Measurements from ENCODE around the gene TSPAN12.
"Not testable (repeated sequence)": the region's sequence is repeated elsewhere in the genome, so short reads cannot be mapped to it uniquely, and the experiment has no call there.

Gene TSPAN12

DNA sequence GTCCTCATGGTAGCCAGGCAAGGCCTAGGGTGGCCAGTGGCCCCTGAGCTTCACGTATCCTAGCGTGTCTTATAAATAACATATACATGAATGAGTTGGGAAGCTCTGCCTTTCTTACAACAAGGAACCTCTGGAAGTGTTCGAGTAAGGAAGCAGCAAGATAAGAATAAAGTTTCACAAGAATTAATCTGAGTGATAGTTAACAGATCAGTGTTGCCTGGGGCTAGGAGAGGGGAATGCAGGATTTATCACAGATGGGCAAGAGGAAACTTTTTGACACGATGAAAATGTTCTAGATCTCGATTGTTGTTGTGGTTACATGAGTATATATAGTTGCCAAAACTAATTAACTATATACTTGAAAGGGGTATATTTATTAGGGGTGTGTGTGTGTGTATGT is 74.2 kb downstream of the TSPAN12 start:
- TF ChIP-seq, protein P1, sequence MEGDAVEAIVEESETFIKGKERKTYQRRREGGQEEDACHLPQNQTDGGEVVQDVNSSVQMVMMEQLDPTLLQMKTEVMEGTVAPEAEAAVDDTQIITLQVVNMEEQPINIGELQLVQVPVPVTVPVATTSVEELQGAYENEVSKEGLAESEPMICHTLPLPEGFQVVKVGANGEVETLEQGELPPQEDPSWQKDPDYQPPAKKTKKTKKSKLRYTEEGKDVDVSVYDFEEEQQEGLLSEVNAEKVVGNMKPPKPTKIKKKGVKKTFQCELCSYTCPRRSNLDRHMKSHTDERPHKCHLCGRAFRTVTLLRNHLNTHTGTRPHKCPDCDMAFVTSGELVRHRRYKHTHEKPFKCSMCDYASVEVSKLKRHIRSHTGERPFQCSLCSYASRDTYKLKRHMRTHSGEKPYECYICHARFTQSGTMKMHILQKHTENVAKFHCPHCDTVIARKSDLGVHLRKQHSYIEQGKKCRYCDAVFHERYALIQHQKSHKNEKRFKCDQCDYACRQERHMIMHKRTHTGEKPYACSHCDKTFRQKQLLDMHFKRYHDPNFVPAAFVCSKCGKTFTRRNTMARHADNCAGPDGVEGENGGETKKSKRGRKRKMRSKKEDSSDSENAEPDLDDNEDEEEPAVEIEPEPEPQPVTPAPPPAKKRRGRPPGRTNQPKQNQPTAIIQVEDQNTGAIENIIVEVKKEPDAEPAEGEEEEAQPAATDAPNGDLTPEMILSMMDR (IDR thresholded peaks at IDR 0.05; ENCODE audit: insufficient read depth, low read depth, low read length, missing control alignments), result no peak
- H3K4me3 ChIP-seq (ENCODE audit: low read length), result no peak overlapping the region
- no peak for DNase-seq (ENCODE audit: low read depth)

DNA sequence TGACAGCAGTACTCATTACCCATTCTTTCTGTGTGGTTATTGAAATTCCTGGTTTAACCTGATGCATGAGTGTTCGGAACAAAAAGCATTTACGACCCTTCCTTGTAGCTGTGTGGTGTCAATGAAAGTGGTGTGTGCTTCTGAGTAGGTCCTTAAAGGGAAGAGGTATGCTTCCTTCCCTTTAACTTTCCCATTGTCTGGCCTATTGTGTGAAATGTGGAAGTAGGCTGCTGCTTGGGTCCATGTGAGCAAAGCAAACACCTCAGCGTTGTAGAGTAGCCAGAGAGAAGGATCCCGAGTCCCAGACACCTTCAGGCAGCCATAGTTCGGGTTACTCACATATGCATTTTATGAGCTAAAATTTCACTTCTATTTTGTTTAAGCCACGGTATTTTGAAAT is 74.7 kb downstream of the TSPAN12 start:
- no peak for DNase-seq (ENCODE audit: low read depth)
- no peak overlapping the region for H3K4me3 ChIP-seq (ENCODE audit: low read length)
- TF ChIP-seq, protein P1 (IDR thresholded peaks at IDR 0.05; ENCODE audit: insufficient read depth, low read depth, low read length, missing control alignments), result no peak

DNA sequence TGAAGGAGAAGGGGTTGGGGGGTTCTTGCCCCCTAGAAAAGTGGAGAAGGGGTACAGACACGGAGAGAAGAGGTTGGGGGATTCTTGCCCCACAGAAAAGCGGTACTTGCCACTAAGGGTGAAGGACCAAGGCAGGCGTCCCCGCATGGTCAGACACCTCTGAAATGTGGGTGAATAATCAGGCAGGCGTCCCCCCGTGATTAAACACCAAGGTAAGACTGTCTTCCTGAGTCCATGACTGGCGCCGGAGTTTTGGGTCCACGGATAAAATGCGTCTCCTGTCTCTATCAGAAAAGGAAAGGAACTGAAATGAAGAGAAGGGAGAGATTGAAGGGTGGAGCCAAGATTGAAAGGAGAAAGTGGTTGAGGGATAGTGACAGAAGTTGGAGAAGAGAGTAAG is 76.0 kb downstream of the TSPAN12 start:
- not testable (repeated sequence) for DNase-seq (ENCODE audit: low read depth); H3K4me3 ChIP-seq (ENCODE audit: low read length)

DNA sequence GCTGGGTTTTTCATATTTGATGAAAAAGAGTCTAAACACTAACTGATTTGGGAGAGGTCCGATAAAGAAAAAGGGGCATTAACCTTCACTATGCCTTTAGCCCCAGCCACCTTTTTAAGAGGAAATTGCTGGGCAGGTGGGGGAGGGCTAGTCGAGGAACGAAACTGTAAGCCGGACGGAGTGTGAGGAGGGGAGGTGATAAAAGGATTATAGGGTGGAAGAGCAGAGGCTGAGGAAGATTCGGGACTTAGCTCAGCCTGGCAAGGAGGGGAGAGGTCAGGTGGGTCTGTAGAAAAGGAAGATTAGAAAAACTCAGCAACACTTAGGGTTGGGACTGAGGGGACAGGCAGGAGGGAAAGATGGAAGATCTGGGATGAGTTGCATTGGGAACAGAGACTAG is 77.0 kb downstream of the TSPAN12 start:
- no peak for DNase-seq (ENCODE audit: low read depth)
- no peak overlapping the region for H3K4me3 ChIP-seq (ENCODE audit: low read length)
- TF ChIP-seq, protein P1 (IDR thresholded peaks at IDR 0.05; ENCODE audit: insufficient read depth, low read depth, low read length, missing control alignments), result no peak

DNA sequence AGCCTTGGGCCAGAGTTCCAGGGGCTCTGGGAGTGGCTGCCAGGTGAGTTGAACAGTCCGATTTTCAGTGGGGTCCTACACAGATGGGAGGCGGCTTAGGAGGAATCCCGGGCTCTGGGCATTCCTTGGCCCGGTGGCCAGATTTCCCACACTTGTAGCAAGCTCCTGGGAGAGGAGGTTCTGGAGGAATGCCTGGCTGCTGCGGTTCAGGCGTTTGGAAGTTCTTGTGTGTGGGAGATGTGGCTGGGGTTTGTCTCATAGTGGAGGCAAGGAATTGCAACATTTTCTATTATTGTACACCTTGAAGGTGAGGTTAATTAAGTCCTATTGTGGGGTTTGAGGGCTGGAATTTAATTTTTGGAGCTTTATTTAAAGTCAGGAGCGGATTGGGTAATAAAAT is 77.5 kb downstream of the TSPAN12 start:
- not testable (repeated sequence) for H3K4me3 ChIP-seq (ENCODE audit: low read length); DNase-seq (ENCODE audit: low read depth)

DNA sequence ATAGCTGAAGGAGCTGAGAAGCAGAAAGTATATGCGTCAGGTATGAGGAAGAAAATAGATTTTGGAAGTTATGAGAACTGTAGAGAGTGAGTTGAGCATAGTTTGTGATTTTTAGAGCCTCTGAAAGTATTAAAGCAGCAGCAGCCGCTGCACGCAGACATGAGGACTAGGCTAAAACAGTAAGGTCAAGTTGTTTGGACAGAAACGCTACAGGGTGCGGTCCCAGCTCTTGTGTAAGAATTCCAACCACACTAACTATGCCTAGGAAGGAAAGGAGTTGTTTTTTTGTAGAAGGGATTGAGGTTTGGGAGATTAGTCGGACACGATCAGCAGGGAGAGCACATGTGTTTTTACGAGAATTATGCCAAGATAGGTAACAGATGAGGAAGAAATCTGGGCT is 78.9 kb downstream of the TSPAN12 start:
- not testable (repeated sequence) for DNase-seq (ENCODE audit: low read depth); H3K4me3 ChIP-seq (ENCODE audit: low read length)

DNA sequence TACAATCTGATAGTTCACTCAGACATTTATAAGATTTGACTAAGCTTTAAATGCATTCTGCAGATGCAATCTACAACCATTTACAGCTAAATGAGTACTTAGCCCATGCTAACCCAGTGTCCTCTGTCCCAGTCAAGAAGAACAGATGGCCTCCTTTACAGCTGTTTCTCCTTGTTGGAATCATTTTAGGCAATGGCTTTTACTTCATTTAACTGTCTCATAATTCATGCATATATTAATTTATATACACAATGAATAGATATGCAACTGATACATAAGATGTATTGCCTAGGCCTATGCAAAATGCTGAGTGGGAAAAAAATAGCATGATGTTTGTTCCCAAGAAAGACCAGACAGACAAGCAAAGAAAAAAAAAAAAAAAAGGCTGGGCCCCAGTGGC is 82.2 kb downstream of the TSPAN12 start:
- DNase-seq (ENCODE audit: low read depth), result no peak
- TF ChIP-seq, protein P1 (IDR thresholded peaks at IDR 0.05; ENCODE audit: insufficient read depth, low read depth, low read length, missing control alignments), result no peak
- no peak overlapping the region for H3K4me3 ChIP-seq (ENCODE audit: low read length)

DNA sequence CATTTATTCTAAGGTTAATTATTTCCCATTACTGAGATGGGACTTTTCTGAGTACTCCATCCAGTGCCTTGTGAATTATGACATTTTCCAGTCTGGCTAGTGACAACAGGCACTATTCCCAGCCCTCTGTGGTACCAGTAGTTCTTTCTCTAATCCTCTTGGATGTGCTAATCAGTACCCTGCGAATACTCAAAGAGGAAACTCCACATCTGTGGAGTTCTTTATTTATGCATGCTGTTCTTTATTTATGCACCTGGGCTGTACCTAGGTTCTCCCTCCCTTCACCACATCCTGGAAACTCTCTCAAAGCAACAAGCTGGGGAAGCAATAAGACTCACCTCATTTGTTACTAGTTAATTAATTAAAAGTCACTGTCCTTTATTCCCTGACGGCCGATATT is 83.5 kb downstream of the TSPAN12 start:
- DNase-seq (ENCODE audit: low read depth), result no peak
- TF ChIP-seq, protein P1 (IDR thresholded peaks at IDR 0.05; ENCODE audit: insufficient read depth, low read depth, low read length, missing control alignments), result no peak
- no peak overlapping the region for H3K4me3 ChIP-seq (ENCODE audit: low read length)

DNA sequence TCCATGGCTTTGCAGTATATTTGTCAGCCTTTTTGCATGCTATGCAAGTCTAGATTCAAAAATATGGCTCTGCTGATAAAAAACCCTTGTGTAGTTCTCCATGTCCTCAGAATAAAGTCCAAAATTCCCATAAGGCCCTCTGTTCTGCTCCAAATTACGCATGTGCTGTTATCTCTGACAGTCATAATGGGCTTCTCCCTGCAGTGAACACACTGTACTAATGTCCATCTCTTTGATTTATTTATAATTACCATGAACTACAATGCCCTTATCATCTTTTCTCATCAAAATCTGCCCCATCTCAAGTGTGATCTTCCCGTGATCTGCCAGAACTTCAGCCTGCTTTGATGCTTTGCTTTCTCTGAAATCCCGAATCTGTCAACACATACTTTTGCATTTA is 87.7 kb downstream of the TSPAN12 start:
- no peak overlapping the region for H3K4me3 ChIP-seq (ENCODE audit: low read length)
- no peak for DNase-seq (ENCODE audit: low read depth)
- TF ChIP-seq, protein P1 (IDR thresholded peaks at IDR 0.05; ENCODE audit: insufficient read depth, low read depth, low read length, missing control alignments), result no peak
